ENCODE data around the gene TMEM62. TPM values are rescaled to one million over a fixed set of nuclear protein-coding genes. Genes with fewer than 3 reads are reported as not detected.
"Not testable (repeated sequence)": the region's sequence is repeated elsewhere in the genome, so short reads cannot be mapped to it uniquely, and the experiment has no call there.

Gene TMEM62
- polyA plus RNA-seq, 2 of the 4 experiments (the other 2 are of a cell fraction) = 6.9 to 7.8 TPM

DNA sequence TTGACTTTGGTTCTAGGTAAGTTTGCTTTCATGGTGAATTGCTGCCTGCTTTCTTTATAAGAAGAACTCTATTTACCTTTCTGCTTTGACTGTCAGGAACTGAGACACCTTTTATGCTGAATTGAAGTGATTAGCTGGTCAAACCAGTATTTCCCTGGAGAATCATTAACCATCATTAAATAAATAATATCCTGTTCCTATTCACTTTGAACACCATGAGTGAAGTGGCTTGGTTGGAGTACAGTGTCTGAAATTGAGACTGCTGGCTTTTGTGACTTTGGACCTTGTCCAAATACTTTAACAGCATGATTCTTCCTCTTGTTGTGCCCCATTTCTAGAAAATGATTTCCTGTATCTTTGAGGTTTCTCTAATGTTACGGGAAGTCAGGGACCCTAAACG, 5.6 kb upstream of the TMEM62 start:
- 74% methylated on average over 2 of the region's 2 CpGs for WGBS (ENCODE audit: missing lambda C conversion rate)
- FAIRE-seq (no peak), ATAC-seq (no peak), DNase-seq (ENCODE audit: low read depth in 1 of 2, low spot score in 1 of 2) (no peak)
- Histone ChIP-seq H3K4me2 (0 out of 3 replicates have a peak overlapping the region, but pooled peaks have one; percentile 4), H3K9me3 (no peaks in the 10 kb centered on the region), H3K4me1 (peaks cover 8% of the 10 kb centered on the region; the same call in 2 of the 3 replicates), H3K4me3 (no peak overlapping the region), H3K27ac (no peak overlapping the region)
- ChIA-PET CTCF (no interaction called here), POLR2A (no interaction called here)
- no peak for TF ChIP-seq POLR2AphosphoS2 (conservative IDR thresholded peaks at IDR 0.05; ENCODE audit: low read length)
- TF ChIP-seq, protein P1, sequence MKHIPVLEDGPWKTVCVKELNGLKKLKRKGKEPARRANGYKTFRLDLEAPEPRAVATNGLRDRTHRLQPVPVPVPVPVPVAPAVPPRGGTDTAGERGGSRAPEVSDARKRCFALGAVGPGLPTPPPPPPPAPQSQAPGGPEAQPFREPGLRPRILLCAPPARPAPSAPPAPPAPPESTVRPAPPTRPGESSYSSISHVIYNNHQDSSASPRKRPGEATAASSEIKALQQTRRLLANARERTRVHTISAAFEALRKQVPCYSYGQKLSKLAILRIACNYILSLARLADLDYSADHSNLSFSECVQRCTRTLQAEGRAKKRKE (CRISPR knock-in tag; IDR thresholded peaks at IDR 0.05; ENCODE audit: low read depth) = no peak
- no peak for TF ChIP-seq RAD21 (conservative IDR thresholded peaks at IDR 0.05 in 1 of 2, IDR thresholded peaks at IDR 0.05 in 1 of 2)
- no peak for TF ChIP-seq CHD4 (IDR thresholded peaks at IDR 0.05; ENCODE audit: borderline replicate concordance)
- TF ChIP-seq MYC (IDR thresholded peaks at IDR 0.05; ENCODE audit: borderline replicate concordance, low read length) = no peak
- TF ChIP-seq JUNB (IDR thresholded peaks at IDR 0.05) = no peak
- TF ChIP-seq, protein P2, sequence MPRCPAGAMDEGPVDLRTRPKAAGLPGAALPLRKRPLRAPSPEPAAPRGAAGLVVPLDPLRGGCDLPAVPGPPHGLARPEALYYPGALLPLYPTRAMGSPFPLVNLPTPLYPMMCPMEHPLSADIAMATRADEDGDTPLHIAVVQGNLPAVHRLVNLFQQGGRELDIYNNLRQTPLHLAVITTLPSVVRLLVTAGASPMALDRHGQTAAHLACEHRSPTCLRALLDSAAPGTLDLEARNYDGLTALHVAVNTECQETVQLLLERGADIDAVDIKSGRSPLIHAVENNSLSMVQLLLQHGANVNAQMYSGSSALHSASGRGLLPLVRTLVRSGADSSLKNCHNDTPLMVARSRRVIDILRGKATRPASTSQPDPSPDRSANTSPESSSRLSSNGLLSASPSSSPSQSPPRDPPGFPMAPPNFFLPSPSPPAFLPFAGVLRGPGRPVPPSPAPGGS (IDR thresholded peaks at IDR 0.05) = no peak
- no peak for TF ChIP-seq ZFP36 (IDR thresholded peaks at IDR 0.05; ENCODE audit: borderline replicate concordance, partially characterized antibody)
- TF ChIP-seq EHMT2 (IDR thresholded peaks at IDR 0.05; ENCODE audit: low read depth) = no peak
- TF ChIP-seq, protein P3, sequence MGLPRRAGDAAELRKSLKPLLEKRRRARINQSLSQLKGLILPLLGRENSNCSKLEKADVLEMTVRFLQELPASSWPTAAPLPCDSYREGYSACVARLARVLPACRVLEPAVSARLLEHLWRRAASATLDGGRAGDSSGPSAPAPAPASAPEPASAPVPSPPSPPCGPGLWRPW (IDR thresholded peaks at IDR 0.05) = no peak

DNA sequence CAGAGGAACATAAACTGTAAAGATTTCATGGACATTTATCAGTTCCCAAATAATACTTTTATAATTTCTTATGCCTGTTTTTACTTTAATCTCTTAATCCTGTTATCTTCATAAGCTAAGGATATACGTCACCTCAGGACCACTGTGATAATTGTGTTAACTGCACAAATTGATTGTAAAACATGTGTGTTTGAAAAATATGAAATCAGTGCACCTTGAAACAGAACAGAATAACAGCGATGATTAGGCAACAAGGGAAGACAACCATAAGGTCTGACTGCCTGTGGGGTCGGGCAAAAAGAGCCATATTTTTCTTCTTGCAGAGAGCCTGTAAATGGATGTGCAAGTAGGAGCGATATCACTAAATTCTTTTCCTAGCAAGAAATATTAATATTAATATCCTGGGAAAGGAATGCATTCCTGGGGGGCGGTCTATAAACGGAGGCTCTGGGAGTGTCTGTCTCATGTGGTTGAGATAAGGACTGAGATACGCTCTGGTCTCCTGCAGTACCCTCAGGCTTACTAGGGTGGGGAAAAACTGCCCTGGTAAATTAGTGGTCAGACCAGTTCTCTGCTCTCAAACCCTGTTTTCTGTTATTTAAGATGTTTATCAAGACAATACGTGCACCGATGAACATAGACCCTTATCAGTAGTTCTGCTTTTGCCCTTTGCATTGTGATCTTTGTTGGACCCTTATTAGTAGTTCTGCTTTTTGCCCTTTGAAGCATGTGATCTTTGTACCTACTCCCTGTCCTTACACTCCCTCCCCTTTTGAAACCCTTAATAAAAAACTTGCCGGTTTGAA, 5.0 kb upstream of the TMEM62 start:
- ATAC-seq; CTCF ChIA-PET; FAIRE-seq; H3K9me3 ChIP-seq; POLR2A ChIA-PET; H3K4me2 ChIP-seq; H3K4me1 ChIP-seq; H3K27ac ChIP-seq; DNase-seq (ENCODE audit: low read depth in 1 of 2, low spot score in 1 of 2); H3K4me3 ChIP-seq: not testable (repeated sequence)
- 76% methylated on average over 10 of the region's 10 CpGs for WGBS (ENCODE audit: missing lambda C conversion rate)

DNA sequence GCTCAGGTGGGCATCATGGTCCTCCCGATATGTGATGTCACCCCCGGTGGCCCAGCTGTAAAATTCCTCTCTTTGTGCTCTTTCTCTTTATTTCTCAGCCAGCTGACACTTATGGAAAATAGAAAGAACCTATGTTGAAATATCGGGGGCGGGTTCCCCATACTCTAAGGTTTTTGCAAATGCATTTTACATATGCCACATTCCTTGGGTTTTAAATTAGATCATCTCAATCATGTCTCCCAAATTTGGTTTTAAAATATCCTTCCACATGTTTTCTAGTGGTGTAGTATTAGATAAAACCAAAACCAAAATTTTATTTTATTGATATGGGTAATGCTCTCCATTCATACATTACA, 4.4 kb upstream of the TMEM62 start:
- H3K4me3 ChIP-seq = no peak overlapping the region
- H3K27ac ChIP-seq = no peak overlapping the region
- TF ChIP-seq MAZ (IDR thresholded peaks at IDR 0.05; ENCODE audit: borderline replicate concordance, low read depth, low read length) (no peak), EHMT2 (IDR thresholded peaks at IDR 0.05; ENCODE audit: low read depth) (no peak), TFCP2L1 (CRISPR knock-in tag; IDR thresholded peaks at IDR 0.05) (no peak), EHF (CRISPR knock-in tag; IDR thresholded peaks at IDR 0.05) (no peak), POLR2AphosphoS2 (conservative IDR thresholded peaks at IDR 0.05; ENCODE audit: low read length) (no peak), SREBF2 (IDR thresholded peaks at IDR 0.05) (no peak), TP53 (CRISPR knock-in tag; IDR thresholded peaks at IDR 0.05) (no peak), POLR2A (IDR thresholded peaks at IDR 0.05; ENCODE audit: low read length) (no peak), HDAC2 (IDR thresholded peaks at IDR 0.05) (no peak), HEYL (CRISPR knock-in tag; IDR thresholded peaks at IDR 0.05) (no peak), PHF8 (IDR thresholded peaks at IDR 0.05; ENCODE audit: borderline replicate concordance, low read depth) (no peak), ESRRA (IDR thresholded peaks at IDR 0.05; ENCODE audit: borderline replicate concordance, low read length) (no peak), KDM5A (IDR thresholded peaks at IDR 0.05) (no peak), NR3C1 (IDR thresholded peaks at IDR 0.05) (no peak), NFE2L2 (conservative IDR thresholded peaks at IDR 0.05; ENCODE audit: low read length) (no peak), MAFK (IDR thresholded peaks at IDR 0.05; ENCODE audit: partially characterized antibody) (no peak)
- TF ChIP-seq, protein P4, sequence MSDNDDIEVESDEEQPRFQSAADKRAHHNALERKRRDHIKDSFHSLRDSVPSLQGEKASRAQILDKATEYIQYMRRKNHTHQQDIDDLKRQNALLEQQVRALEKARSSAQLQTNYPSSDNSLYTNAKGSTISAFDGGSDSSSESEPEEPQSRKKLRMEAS (IDR thresholded peaks at IDR 0.05) = no peak
- TF ChIP-seq, protein P5, sequence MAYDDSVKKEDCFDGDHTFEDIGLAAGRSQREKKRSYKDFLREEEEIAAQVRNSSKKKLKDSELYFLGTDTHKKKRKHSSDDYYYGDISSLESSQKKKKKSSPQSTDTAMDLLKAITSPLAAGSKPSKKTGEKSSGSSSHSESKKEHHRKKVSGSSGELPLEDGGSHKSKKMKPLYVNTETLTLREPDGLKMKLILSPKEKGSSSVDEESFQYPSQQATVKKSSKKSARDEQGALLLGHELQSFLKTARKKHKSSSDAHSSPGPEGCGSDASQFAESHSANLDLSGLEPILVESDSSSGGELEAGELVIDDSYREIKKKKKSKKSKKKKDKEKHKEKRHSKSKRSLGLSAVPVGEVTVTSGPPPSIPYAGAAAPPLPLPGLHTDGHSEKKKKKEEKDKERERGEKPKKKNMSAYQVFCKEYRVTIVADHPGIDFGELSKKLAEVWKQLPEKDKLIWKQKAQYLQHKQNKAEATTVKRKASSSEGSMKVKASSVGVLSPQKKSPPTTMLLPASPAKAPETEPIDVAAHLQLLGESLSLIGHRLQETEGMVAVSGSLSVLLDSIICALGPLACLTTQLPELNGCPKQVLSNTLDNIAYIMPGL (CRISPR knock-in tag; IDR thresholded peaks at IDR 0.05; ENCODE audit: borderline replicate concordance) = no peak
- no peak overlapping the region for H3K4me2 ChIP-seq
- FAIRE-seq (no peak), DNase-seq (ENCODE audit: low read depth in 1 of 2, low spot score in 1 of 2) (no peak), ATAC-seq (no peak)
- POLR2A ChIA-PET = no interaction called here
- 80% methylated on average over 4 of the region's 4 CpGs for WGBS (ENCODE audit: missing lambda C conversion rate)
- CTCF ChIA-PET = no interaction called here
- peaks cover 8% of the 10 kb centered on the region; the same call in 1 of the 3 replicates for H3K4me1 ChIP-seq
- no peaks in the 10 kb centered on the region for H3K9me3 ChIP-seq
